HEK293T (cell line): ENCODE data around the gene SCMH1.

ENCODE experiments used
- ARNT ChIP-seq: fragments of 450-650 bp; IDR thresholded peaks from 2 replicates; pipeline ENCODE4 v1.6.1; 2017; ENCODE audit warnings: mild to moderate bottlenecking
- BHLHE40 ChIP-seq: fragments of 450-650 bp; IDR thresholded peaks from 2 replicates; pipeline ENCODE4 v1.6.1; 2016; ENCODE audit warnings: mild to moderate bottlenecking, moderate library complexity, borderline replicate concordance
- CTBP1 ChIP-seq: fragments of 450-650 bp; IDR thresholded peaks from 2 replicates; pipeline ENCODE4 v1.6.1; 2016; ENCODE audit warnings: borderline replicate concordance
- ELF4 ChIP-seq: fragments of 450-650 bp; IDR thresholded peaks from 2 replicates; pipeline ENCODE4 v1.6.1; 2017; ENCODE audit warnings: antibody characterized with exemption
- FOXA1 ChIP-seq: fragments of 450-650 bp; IDR thresholded peaks from 2 replicates; pipeline ENCODE4 v1.6.1; 2016; ENCODE audit warnings: mild to moderate bottlenecking
- FOXK2 ChIP-seq: fragments of 450-650 bp; IDR thresholded peaks from 2 replicates; pipeline ENCODE4 v1.6.1; 2016; ENCODE audit warnings: mild to moderate bottlenecking
- FOXM1 ChIP-seq: fragments of 450-650 bp; IDR thresholded peaks from 2 replicates; pipeline ENCODE4 v1.6.1; 2017; ENCODE audit warnings: mild to moderate bottlenecking, borderline replicate concordance
- L3MBTL2 ChIP-seq: fragments of 450-650 bp; conservative IDR thresholded peaks from 2 replicates; pipeline ENCODE4 v1.6.1; 2016; ENCODE audit warnings: mild to moderate bottlenecking
- NFRKB ChIP-seq: fragments of 450-650 bp; IDR thresholded peaks from 2 replicates; pipeline ENCODE4 v1.6.1; 2016; ENCODE audit warnings: mild to moderate bottlenecking, moderate library complexity
- SP1 ChIP-seq: fragments of 450-650 bp; IDR thresholded peaks from 2 replicates; pipeline ENCODE4 v1.6.1; 2017
- SUZ12 ChIP-seq: fragments of 450-650 bp; IDR thresholded peaks from 2 replicates; pipeline ENCODE4 v1.6.1; 2016; ENCODE audit warnings: mild to moderate bottlenecking
- TARDBP ChIP-seq: fragments of 450-650 bp; IDR thresholded peaks from 2 replicates; pipeline ENCODE4 v1.6.1; 2016
- ZNF384 ChIP-seq: fragments of 450-650 bp; IDR thresholded peaks from 2 replicates; pipeline ENCODE4 v1.6.1; 2016
- TF ChIP-seq, protein P1 (sequence below): fragments of 450-650 bp; IDR thresholded peaks from 2 replicates; pipeline ENCODE4 v1.6.1; 2016

DNA sequence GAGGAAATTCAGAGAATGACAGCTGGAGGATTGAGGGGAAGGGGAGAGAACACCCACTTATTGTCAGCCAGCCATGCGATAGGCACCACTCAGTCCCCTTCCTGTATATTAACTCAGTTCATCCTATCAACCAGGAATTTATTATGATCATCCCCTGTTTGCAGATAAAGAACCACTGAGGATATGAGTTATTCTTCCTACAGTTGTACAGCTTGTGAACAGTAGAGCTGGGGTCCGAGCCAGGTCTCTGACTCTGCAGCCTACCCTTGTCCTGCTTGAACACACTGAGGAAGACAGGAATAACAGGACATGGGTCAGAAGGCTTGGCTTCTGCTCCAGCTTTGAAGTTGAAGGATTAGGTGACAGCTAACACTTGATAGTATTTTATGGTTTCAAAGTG, 42.0 kb upstream of the SCMH1 start:
- TF ChIP-seq TARDBP (no peak), FOXA1 (no peak), ELF4 (no peak), SP1 (no peak), L3MBTL2 (no peak), BHLHE40 (no peak), FOXM1 (no peak), NFRKB (no peak), FOXK2 (no peak), CTBP1 (no peak), SUZ12 (no peak), ZNF384 (no peak), ARNT (no peak)
- TF ChIP-seq, protein P1, sequence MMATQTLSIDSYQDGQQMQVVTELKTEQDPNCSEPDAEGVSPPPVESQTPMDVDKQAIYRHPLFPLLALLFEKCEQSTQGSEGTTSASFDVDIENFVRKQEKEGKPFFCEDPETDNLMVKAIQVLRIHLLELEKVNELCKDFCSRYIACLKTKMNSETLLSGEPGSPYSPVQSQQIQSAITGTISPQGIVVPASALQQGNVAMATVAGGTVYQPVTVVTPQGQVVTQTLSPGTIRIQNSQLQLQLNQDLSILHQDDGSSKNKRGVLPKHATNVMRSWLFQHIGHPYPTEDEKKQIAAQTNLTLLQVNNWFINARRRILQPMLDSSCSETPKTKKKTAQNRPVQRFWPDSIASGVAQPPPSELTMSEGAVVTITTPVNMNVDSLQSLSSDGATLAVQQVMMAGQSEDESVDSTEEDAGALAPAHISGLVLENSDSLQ, result no peak
